Activated effector memory CD4-positive, alpha-beta T cell treated with anti-CD3 and anti-CD28 coated beads, Interleukin-2, amount 50 U/mL, for 16 hours (primary cell): ENCODE measurements around the gene CAPN10.

Experiments
- DNase-seq: peaks from one replicate; pipeline ENCODE4 v3.0.0-alpha.2; 2020

Gene CAPN10

DNA sequence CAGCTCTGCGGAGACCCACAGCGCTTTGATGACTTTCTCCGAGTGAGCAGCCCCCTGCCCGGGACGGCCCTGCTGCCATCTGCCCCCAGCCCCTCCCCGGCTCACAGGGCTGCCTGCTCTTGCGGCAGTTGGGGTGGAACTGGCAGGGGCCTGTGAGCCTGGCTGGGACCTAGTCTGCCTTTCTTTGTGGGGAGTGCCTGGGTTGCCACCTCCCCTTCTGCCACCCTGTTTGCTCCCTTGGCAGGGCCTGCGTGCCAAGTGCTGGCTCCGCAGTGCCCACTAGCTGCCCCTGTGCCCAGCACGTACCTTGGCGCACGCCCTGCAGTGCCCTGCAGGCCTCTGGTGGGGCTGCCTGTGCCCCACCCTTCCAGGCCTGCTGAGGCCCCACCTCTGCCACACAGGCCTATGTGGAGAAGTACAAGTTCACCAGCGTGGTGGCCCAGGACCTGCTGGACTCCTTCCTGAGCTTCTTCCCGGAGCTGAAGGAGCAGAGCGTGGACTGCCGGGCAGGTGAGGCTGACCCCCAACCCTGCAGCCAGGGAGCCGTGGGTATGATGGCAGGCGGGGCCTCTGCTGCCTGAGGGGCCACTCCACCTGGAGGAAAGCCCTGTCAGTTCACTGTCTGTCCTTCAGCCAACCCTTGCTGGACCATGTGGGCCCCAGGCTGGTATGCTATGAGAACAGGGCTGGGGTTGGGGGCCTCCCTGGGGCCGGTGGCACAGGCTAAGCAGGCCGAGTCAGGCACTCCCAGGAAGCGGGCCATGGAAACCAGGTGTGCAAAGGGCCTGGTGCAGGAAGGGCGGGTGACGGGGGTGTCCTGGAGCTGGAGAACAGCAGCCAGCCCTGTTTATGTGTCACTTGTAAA is 11.2 kb upstream of the CAPN10 start:
- DNase-seq: no peak

DNA sequence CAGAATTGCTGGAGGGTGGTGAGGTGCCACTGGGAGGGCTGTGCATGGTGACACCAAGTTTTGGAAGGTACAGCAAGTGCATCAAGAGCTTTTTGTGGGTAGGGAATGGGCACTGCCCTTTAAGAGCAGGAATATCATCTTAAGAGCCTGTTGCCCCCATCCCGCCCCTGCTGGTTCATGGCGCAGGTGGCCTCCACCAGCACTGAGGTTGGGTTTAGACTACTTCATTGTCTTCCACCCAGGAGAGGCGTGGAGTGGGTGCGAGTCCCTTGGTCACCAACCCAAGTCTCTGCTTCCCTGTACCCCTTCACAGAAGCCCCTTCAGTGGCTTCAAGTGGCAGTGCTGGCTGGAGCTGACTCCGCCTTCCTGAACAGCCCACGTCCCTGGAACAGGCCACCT is 10.5 kb upstream of the CAPN10 start:
- no peak for DNase-seq

DNA sequence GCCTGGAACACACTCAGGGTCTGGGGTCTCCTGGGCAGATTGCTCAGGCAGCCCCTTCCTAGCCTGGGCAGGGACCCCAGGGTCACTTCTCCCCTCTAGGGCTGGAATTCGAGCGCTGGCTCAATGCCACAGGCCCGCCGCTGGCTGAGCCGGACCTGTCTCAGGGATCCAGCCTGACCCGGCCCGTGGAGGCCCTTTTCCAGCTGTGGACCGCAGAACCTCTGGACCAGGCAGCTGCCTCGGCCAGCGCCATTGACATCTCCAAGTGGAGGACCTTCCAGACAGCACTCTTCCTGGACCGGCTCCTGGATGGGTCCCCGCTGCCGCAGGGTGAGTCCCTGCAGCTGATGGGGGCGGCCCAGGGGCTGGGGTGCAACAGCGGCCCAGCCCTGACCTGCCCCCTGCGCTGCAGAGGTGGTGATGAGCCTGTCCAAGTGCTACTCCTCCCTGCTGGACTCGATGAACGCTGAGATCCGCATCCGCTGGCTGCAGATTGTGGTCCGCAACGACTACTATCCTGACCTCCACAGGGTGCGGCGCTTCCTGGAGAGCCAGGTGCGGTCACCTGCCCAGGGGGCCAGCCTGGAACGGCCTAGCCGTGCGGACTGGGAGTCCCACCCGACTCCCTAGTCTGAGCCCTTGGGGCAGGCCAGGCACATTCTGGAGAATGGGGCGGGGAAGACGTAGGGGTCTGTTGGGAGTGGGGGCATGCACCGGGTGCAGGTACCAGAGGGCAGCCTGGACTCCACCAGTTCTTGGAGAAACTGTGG is 9.9 kb upstream of the CAPN10 start:
- no peak for DNase-seq

DNA sequence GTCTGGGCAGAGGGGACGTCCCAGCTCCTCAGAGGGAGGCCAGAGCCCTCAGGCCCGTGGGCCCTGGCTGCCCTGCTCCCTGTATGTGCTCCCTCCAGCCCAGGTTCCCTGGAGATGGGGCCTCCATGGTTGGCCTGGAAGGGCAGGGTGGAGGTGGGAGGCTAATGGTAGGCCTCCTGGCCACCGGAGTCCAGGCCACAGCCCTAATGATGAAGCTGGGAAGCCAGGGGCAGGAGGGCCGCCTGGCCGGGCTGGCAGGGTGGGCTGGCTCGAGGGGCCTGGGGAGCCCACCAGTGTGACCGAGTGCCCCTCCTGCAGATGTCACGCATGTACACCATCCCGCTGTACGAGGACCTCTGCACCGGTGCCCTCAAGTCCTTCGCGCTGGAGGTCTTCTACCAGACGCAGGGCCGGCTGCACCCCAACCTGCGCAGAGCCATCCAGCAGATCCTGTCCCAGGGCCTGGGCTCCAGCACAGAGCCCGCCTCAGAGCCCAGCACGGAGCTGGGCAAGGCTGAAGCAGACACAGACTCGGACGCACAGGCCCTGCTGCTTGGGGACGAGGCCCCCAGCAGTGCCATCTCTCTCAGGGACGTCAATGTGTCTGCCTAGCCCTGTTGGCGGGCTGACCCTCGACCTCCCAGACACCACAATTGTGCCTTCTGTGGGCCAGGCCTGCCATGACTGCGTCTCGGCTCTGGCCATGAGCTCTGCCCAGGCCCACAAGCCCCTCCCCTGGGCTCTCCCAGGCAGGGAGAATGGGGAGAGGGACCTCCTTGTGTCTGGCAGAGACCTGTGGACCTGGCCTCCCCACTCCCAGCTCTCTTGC is 9.0 kb upstream of the CAPN10 start:
- DNase-seq: no peak

DNA sequence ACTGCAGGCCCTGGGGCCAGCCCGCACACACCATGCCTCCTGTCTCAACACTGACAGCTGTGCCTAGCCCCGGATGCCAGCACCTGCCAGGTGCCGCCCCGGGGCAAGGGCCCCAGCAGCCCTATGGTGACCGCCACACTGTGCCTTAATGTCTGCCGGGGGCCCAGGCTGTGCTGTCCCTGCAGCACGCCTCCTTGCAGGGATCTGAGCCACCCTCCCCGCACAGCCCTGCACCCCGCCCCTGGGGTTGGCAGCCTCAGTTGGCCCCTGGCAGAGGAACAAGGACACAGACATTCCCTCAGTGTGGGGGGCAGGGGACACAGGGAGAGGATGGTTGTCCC is 8.5 kb upstream of the CAPN10 start:
- no peak for DNase-seq

DNA sequence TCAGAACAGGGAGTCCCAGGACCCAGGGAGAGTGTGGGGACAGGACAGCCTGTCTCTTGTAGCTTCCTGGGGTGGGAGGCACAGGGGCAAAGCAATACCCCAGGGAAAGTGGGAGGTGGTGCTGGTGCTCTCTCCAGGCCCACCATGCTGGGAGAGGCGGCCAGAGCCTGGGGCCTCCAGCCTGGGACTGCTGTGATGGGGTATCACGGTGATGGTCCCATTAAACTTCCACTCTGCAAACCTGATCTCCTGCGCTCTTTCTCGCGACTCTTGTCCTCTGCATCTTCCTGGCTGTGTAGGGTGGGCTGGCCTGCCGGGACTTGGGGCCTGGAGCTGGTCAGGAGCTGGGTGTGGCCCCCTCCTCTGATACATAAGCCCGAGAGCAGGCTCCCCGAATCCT is 8.0 kb upstream of the CAPN10 start:
- no peak for DNase-seq

DNA sequence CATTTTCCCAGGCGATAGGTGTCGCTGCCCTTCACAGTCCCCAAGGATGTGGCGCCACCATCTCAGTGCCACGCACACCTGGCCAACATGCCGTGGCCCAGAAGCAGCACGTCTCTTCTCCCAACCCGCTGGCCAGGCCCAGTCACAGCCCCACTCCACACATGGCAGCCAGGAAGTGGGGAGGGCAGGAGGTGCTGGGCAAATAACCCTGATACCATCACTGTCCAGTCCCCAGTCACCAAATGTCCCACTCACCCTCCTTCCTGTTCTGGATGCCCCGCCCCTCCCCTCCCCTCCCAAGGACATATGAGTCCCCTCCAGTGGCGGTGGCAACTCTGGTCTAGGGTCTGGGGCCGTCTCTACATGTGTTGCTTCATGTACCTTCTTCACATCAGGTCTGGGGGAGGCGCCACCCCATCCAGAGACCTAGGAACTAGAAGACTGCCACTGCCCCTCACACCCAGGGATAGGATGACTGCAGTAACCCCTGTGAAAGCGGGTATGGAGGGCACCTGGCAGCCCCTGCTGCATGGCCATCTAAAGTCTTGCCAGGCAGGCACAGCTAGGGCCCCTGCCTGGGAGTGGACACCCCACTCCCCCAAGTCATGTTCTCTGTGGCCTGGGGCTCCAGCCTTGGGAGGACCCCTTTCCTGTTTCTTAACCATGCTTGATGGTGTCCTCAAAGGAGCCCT is 7.3 kb upstream of the CAPN10 start:
- no peak for DNase-seq

DNA sequence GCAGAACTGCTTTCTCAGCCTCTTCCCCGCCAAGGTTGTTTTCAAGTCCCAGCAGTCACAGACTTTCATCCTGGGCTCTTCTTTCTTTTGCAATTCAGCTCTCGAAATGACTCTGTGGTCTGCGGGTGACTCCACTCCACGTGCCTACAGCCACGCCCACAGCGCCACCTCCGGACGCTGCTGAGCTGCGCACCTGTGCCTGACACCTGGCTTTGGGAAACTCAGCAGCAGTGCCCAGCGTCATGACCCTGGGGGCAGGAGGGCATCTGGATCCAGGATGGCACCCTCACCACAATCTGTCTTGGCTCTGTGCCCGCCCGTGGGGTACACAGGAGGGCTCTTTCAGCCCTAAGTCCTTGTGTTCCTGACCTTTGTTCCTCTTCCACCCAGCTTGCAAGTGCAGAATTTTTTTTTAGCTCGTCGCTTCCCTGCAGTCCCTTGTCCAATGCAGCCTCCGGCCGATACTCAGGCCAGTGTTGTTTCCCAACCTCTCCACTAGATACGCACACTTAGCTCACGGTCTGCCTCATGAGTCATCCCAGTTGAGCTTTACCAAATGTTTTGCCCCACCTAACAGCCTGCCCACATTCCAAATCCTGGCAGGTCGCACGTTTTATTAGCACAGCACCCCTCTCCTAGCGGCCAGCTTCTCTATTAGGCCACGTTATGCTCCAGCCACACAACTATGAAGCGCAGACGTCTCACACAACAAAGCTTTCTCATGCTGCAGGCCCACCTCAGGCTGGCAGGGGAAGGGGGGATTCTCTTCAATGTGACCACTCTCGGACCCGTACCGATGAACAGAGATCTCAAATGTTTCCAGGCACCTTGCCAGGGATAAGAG is 6.5 kb upstream of the CAPN10 start:
- peak; percentile 93 for DNase-seq

DNA sequence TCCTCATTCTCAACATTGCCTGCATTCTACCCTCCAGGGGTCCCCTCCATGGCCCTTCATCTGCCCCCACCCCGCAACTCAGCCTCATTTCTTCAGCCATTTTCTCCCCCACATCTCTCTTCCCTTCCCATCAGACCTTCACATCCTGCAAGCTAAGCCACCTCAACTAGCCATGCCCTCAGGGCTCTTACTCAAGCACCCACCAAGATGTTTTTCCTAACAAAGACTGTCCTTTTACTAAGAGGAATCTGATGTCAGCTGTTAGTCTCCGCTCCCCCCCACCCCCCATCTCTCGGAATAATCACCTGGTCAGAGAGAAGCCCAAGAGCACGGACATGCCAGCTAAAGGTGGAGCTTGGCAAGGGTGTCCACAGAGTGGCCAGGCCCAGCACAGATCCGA is 4.7 kb upstream of the CAPN10 start:
- no peak for DNase-seq

DNA sequence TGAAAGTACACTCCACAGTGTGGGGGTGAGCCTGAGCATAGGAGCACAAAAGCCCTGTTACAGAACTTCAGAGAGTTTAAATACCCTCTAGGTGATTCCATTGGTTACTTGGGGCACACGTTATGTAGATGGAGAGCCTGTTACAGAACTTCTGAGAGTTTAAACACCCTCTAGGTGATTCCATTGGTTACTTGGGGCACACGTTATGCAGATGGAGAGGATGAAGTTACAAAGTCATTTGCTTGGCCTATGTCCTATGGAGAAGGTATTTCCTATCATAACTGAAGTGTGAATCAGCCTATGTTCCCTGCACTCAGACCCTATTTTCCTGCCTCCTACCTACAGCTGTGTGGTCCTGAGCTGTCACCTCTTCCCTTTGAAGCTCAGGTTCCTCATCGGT is 3.8 kb upstream of the CAPN10 start:
- no peak for DNase-seq

DNA sequence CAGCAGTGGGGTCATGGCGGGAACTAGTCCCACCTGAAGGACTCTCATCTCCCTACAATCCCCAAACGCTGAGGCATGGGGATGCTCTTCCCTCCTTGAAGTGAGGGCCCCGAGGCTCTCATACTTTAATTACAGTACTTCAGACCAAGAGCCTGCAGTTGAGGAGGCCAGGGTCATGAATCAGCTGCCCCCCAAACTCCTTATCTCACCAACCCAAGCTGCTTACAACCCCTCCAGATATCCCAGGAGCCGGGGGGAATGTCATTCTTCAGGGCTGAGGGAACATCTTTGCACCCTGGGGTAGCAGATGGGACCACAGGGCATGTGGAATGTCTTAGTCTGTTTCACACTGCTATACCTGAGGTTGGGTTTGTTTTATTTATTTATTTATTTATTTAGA is 2.8 kb upstream of the CAPN10 start:
- no peak for DNase-seq

DNA sequence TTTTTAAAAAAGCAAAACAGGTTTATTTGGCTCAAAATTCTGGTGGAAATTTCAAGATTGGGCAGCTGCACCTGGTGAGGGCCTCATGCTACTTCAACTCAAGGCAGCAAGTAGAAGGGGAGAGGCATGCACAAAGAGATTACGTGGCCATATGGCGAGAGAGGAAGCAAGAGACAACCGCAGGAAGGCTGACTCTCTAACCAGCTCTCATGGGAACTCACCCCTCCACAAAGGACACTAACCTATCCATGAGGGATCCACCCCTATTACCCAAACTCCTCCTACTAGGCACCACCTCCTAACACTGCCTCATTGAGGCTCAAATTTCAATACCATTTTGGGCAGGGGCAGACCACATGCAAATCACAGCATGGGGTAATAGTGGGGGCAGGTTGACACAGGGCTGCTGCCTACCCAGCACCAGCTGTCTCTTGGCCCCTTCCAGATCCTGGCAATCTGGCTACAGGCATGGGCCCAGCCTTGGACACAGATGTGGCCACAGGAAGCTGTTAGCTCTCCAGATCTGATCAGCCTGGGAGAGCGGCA is 2.0 kb upstream of the CAPN10 start:
- no peak for DNase-seq

DNA sequence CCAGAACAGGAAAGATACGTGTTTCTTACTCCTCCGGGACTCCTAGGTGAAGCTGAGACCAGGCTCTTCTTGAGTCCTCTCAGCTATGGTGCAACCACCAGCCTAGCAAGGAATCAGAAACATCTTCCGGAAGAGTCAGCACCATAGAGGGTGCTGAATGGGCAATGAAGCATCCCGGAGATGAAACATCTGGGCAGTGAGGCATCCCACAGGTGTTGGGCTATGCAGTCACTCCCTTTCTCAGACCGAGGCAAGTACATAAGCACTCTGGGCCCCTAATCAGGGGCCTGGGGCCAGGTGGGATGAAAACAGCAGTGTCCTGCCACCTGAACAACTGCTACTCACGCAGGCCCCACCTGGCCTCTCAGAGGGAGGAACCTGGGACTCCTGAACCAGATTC is 1.4 kb upstream of the CAPN10 start:
- no peak for DNase-seq

DNA sequence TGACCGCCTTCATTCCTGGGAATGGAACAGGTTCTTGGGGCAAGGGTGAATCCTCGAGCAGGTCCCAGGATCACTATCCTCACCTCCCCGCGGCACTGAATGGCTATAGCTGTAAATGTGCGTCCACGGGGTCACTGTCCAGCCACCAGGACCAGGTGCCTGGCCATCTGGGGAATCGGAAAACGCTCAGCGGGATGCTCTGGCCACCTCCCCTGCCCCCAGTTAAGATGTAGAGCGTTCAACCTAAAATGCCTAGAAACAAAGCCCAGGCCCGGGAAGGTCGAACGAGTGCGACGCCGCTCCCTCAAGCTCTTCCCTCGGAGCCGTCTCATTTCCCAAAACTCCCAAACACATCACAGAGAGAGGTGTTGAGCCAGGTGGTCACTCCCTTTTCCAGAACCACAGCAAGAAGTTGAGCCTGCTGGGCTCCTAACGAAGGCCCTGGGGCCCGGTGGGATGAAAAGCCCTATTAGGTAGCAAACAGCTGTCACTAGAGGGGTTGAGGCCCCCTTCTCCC is 795 bp upstream of the CAPN10 start:
- DNase-seq: no peak

DNA sequence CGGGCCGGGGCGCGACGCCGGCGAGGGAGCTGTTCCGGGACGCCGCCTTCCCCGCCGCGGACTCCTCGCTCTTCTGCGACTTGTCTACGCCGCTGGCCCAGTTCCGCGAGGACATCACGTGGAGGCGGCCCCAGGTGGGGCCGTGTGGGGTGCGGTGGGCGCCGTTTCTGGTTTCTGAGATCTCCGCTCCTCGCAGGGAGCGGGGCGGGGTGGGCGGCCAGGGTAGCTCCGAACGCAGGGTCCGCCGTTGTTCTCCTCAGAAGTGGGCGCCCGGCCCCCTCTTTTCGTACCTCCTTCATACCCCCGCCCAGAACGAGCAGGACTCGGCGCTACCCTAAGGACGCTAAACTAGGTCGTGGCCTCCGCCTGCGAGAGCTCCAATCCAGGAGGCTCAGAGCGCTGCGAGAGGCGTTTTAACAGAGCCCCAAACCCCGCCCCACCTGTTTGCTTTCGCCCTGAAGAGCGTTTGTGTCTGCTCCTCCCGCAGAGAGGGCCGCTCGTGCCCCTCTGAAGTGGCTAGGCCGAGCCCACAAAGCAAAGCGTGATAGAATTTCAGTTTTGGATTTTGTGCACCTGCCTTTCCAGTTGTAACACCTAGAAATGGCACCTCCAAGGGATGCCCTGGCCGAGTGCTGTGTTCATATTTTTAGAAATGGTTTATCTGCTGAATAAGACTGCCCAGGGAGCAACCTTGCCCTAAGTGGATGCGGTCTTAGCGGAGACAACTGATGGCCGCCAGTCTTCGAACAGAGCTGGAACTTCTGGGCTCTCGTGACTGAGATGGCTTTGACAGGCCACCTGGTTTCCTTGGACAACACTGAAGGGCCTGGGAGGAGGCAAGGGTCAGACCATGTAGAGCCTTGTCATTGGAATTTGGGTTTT is 626 bp downstream of the CAPN10 start:
- DNase-seq: peak; percentile 86

DNA sequence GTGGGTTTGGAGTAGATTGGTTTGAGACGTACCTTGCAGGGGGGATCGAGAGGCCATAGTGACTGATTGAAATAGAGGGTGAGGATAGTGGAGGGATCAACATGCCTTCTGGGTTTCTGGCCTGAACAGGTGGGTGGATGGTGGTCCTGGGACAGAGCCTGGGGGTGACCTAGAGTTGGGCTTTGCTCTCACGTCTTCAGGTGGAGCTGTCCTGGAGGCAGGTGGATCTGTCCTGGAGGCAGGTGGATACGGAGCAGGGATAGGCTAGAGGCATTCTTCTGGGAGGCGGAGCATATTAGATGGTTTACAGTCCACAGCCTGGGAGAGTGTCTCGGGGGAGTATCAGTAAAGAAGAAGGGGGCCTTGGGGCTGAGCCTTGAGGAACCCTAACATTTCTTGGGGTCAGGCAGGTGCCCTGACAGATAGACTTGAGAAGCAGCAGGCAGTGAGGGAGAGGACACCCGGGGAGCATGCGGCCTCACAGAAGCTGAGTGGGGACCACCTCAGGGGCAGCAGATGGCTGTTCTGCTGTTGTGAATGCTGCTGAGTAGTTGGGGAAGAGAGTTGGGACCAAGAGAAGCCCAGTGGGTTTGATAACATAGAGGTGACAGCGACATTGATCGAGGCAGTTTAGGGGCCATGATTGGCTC is 1.6 kb downstream of the CAPN10 start:
- no peak for DNase-seq

DNA sequence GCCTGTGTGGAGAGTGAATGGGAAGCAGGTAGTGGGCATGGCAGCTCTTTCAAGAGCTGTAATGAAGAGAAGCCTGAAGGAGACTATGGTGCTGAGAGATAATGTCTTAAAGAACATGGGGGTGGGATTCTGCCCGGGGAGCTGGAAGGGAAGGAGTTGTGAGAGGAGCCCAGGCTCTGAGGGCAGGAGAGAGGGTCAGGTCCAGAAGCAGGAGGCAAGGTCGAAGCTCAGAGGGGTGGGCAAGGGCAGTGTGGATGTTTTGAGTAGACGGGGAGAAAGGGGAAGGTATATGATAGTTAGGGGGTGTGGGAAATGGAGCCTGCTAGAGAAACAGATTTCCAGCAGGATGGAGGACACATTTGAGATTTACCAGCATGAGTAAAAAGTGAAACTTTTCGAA is 2.1 kb downstream of the CAPN10 start:
- DNase-seq: no peak

DNA sequence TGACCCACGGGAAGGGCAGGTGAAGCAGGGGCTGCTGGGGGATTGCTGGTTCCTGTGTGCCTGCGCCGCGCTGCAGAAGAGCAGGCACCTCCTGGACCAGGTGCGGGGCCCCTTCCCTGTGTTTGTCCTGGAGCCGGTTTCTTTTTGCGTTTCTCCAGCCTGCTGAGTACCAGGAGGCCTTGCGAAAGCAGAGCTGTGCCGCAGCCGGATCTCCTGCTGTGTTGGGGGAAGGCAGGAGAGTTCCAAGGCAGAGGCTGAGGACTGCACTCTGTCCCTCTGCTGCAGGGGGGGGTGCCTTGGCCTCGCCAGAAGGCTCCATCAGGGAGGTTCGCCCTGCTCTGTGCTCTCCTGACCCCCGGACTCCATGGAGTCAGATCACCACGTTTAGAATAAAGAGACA is 2.8 kb downstream of the CAPN10 start:
- DNase-seq: no peak

DNA sequence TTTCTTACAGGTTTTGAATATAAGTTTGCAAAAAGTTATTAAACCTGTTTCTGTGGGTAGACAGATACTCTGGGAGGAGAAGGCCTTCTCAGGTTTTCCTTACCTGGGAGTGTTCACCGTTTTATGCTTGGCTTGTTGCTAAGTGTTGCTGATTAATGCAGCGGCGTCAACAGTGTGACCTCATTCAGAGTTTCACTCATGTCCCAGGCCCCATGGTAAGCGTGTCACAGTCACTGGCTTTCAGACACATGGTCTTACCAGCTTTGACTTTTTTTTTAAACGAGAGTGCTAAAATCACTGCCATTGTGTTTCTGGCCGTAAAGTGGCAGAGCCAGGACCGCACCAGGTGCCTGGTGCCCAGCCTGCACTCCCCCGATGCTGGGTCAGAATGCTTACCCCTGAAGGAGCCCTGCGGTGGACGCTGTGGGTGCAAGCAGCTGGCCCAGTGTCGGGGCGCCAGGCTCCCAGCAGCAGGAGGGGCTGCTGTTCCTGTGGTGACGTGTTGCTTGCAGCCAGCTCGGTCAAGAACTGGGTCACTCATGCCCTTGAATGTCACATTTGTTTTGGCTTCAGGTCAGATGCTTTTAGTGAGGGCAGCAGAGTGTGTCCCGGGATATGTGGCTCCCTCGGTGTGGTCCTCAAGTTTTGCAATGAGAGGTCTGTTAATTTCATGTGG is 3.5 kb downstream of the CAPN10 start:
- DNase-seq: no peak
